Nephron progenitor cell (in vitro differentiated cells): ENCODE data around the gene MYEOV.

Experiments used
- DNase-seq: peaks from one replicate; pipeline ENCODE4 v3.0.0; 2021
- H3K27ac Mint-ChIP-seq: 2 replicates; pipeline ENCODE4 v1.8.0; 2021; ENCODE audit warnings: mild to moderate bottlenecking, moderate library complexity, mixed read lengths
- H3K27me3 Mint-ChIP-seq: 2 replicates; pipeline ENCODE4 v1.8.0; 2021; ENCODE audit warnings: mild to moderate bottlenecking, low read depth, mixed read lengths; ENCODE audit not compliant: poor library complexity
- H3K36me3 Mint-ChIP-seq: 2 replicates; pipeline ENCODE4 v1.8.0; 2021; ENCODE audit warnings: low read depth, mixed read lengths
- H3K4me1 Mint-ChIP-seq: 2 replicates; pipeline ENCODE4 v1.8.0; 2021; ENCODE audit warnings: mixed read lengths
- H3K4me3 Mint-ChIP-seq: 2 replicates; pipeline ENCODE4 v1.8.0; 2021; ENCODE audit warnings: mild to moderate bottlenecking, moderate library complexity, mixed read lengths
- H3K9me3 Mint-ChIP-seq: 2 replicates; pipeline ENCODE4 v1.8.0; 2021; ENCODE audit warnings: mild to moderate bottlenecking, moderate library complexity, mixed read lengths
- TF ChIP-seq, protein P1 (sequence below): fragments of 200-600 bp; sonication (generic); IDR thresholded peaks from 2 replicates; pipeline ENCODE4 v1.5.0; 2021; ENCODE audit warnings: antibody characterized with exemption

The MYEOV gene

DNA sequence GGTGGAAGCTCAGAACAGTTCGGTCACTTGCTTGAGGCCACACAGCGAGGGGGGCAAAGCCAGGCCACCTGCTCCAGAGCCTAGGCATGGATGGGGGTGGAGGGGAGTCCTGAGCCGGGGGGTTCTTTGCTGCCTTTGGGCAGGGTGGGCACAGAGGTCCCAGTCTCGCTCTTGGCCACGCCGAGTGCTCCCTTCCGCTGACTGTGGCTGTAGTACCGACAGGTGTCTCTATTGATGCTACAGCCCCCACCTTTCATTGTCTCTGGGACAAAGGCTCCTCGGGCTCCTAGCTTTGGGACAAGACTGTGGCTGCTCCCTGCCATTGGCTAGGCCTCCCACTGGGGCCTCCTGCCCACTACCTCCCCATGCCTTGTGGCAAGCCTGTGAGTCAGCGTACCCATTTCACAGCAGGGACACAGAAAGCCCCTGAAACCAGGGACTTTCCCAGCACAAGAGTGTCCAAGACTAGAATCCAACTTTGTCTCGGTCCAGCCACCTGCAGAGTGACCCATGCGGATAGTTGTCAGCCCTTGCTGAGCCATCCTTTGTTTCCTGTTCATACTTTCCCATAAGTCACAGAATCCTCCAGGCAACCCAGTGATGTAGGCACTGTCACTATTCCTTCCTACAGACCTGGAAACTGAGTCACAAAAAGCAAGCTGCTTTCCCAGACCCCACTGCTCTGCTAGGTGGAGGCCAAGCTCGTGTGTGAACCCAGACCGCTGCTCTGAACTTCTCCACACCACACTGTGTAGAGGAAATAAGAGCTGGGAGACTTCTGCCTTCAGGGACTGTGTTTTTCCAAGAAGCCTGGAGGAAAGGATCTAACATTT is 17.2 kb downstream of the MYEOV start:
- no peak for DNase-seq
- no peak overlapping the region for H3K4me3 Mint-ChIP-seq
- H3K36me3 Mint-ChIP-seq, result no peaks in the 10 kb centered on the region
- H3K27me3 Mint-ChIP-seq, result peaks cover 11% of the 10 kb centered on the region
- no peaks in the 10 kb centered on the region for H3K9me3 Mint-ChIP-seq
- TF ChIP-seq, protein P1, sequence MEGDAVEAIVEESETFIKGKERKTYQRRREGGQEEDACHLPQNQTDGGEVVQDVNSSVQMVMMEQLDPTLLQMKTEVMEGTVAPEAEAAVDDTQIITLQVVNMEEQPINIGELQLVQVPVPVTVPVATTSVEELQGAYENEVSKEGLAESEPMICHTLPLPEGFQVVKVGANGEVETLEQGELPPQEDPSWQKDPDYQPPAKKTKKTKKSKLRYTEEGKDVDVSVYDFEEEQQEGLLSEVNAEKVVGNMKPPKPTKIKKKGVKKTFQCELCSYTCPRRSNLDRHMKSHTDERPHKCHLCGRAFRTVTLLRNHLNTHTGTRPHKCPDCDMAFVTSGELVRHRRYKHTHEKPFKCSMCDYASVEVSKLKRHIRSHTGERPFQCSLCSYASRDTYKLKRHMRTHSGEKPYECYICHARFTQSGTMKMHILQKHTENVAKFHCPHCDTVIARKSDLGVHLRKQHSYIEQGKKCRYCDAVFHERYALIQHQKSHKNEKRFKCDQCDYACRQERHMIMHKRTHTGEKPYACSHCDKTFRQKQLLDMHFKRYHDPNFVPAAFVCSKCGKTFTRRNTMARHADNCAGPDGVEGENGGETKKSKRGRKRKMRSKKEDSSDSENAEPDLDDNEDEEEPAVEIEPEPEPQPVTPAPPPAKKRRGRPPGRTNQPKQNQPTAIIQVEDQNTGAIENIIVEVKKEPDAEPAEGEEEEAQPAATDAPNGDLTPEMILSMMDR, result no peak
- H3K4me1 Mint-ChIP-seq, result peaks cover 5% of the 10 kb centered on the region
- no peak overlapping the region for H3K27ac Mint-ChIP-seq

DNA sequence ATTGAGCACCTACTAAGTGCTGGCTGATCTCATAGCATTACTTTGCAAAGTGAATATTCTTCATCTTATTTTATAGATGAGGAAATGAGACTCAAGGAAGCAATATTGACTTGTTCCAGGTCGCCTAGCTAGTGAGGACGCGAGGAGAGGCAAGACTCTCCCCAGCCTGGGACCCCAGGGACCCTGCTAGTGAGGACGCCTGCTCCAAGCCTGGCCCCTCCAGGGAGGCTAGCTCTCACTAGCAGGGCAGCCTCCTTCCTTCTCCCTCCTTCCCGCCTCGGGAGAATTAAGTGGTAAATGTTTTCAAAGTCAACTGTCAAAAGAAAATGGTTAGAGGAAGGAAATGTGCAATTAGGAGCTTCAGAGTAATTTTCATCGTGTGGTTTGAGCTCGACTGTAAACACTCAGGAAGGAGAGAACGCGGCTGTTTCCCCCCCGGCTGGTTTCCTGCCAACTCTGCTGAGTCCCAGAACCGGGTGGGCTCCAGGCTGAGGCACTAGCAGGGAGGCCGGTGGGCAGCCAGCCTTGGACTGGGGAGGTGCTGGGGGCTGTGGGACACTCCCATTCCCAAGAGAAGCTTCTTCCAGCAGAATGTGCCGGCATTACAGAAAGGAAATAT is 17.9 kb downstream of the MYEOV start:
- H3K4me3 Mint-ChIP-seq, result no peak overlapping the region
- no peaks in the 10 kb centered on the region for H3K9me3 Mint-ChIP-seq
- H3K4me1 Mint-ChIP-seq, result peaks cover 5% of the 10 kb centered on the region
- TF ChIP-seq, protein P1, result no peak
- peaks cover 14% of the 10 kb centered on the region for H3K27me3 Mint-ChIP-seq
- H3K27ac Mint-ChIP-seq, result no peak overlapping the region
- no peak for DNase-seq
- no peaks in the 10 kb centered on the region for H3K36me3 Mint-ChIP-seq

DNA sequence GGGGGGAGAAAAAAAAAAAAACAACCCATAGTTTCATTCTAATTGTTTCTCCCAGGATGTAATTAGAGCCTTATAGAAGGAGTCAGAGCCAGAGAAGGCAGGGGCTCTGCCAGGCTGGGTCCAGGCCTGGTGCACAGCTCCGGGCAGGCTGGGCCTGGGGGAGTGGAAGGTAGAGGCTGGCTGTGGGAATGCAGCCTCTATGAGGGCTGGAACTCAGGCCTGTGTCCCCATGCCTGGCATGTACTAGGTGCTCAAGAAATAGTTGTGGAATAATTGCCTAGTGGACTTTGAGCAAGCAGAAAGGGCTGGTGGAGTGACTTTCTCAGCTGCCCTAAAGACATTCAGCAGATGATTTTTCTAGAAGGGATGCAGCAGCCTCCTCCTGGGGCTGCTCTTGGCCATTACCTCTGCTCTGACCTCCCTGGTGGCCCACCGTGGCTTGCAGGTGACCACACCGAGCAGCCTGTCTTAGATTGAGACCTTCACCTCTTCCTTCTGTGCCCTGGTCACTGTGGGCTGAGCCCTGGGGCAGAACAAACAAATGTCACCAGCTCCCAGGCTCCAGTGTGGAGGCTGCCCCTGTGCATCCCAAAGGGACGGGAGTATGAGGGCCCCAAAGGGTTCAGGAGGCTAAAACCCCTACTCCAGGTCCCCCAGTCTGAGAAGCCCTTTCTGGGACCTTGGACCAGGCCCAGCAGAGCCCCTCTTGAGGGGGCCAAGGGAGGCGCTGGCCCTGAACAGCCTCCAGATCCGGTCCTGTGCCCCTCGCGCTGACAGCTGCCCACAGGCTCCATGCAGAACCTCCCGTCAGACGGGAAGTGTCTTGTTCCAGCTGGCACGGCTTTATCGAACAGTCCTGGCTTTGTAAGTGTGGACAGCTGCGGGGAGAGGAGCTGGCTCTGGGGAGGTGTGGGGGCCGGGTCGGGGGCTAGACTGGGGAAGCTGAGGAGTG is 18.8 kb downstream of the MYEOV start:
- DNase-seq, result no peak
- H3K4me1 Mint-ChIP-seq, result peaks cover 5% of the 10 kb centered on the region
- H3K27me3 Mint-ChIP-seq, result peaks cover 15% of the 10 kb centered on the region
- H3K4me3 Mint-ChIP-seq, result no peak overlapping the region
- H3K36me3 Mint-ChIP-seq, result no peaks in the 10 kb centered on the region
- H3K9me3 Mint-ChIP-seq, result no peaks in the 10 kb centered on the region
- no peak overlapping the region for H3K27ac Mint-ChIP-seq
- TF ChIP-seq, protein P1, result no peak

DNA sequence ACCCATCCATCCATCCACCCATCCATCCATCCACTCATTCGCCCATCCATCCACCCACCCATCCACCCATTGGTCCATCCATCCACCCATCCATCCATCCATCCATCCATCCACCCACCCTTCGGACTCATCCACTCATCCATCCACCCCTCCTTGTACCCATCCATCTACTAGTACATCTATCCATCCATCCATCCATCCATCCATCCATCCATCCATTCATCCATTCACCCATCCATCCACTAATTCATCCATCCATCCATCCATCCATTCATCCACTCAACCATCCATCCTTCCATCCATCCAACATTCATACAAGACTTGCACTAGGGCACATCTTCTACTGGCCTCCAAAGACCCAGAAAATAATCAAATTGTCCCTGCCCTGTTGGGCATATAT is 20.0 kb downstream of the MYEOV start:
- H3K9me3 Mint-ChIP-seq, result no peaks in the 10 kb centered on the region
- peaks cover 5% of the 10 kb centered on the region for H3K4me1 Mint-ChIP-seq
- H3K36me3 Mint-ChIP-seq, result no peaks in the 10 kb centered on the region
- TF ChIP-seq, protein P1, result no peak
- H3K27me3 Mint-ChIP-seq, result peaks cover 14% of the 10 kb centered on the region
- no peak overlapping the region for H3K4me3 Mint-ChIP-seq
- H3K27ac Mint-ChIP-seq, result no peak overlapping the region
- DNase-seq, result no peak

DNA sequence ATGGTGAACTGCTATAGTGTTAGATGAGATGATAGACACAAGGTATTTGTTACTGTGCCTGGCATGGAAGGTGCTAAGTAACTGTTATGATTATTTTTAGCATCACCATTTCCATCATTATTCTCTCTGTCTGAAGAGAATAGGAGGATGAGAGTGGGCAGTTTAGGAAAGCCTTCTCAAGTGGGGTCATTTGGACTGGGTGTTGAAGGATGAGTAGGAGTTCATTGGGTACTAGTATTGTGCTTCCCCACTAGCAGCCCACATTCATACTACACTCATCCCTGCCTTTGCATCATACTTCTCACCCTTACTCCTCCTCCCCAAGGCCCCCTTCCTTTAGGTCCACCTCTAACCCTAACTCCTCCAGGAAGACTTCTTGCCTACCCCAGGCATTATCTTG is 20.6 kb downstream of the MYEOV start:
- no peaks in the 10 kb centered on the region for H3K36me3 Mint-ChIP-seq
- no peak overlapping the region for H3K27ac Mint-ChIP-seq
- DNase-seq, result no peak
- H3K4me3 Mint-ChIP-seq, result no peak overlapping the region
- TF ChIP-seq, protein P1, result no peak
- peaks cover 8% of the 10 kb centered on the region for H3K4me1 Mint-ChIP-seq
- H3K27me3 Mint-ChIP-seq, result peaks cover 13% of the 10 kb centered on the region
- no peaks in the 10 kb centered on the region for H3K9me3 Mint-ChIP-seq
